Cerebellar cortex (tissue), 1 donor: ENCODE measurements around the gene ARHGEF10L.
A peak's percentile ranks its signal among the peaks of the same experiment; 100 is the strongest.

Experiments
- DNase-seq: peaks from one replicate; pipeline ENCODE4 v3.0.0-alpha.2; 2015; ENCODE audit warnings: low spot score

ARHGEF10L gene

DNA sequence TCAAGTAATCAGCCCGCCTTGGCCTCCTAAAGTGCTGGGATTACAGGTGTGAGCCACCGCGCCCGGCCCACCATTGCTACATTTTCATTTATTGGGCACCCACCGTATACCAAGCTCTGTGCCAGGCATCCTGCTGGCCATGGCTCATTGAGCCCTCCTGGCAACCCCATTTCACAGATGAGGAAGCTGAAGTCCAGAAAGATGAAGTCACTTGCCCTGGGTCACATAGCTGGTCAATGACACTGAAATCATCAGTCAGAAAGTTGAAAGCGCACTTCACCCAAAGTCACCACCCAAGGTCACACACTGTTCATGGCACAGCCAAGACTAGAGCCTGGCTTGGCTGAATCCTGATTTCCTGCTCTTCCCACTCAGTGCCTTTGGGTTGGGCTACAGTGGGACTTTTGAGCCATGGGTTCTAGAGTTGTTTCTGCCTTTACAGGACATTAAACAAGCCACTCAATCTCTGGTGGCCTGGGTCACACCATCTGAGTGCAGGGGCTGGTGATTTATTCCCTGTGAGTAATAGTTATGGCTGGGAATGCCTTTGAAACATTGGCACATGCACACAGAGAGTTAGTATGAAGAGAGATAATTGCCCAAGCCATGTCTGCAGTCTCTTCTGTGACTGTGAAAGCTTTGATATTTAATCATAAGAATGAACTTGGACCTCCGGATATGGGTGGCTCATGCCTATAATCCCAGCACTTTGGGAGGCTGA, 16.0 kb upstream of the ARHGEF10L start:
- DNase-seq, result no peak

- no peak for DNase-seq
Measured at GRCh38 chr1:17524645-17525044, 14.9 kb upstream of the ARHGEF10L start.

GRCh38 chr1:17525996-17526686, 13.4 kb upstream of the ARHGEF10L start:
- no peak for DNase-seq

DNA sequence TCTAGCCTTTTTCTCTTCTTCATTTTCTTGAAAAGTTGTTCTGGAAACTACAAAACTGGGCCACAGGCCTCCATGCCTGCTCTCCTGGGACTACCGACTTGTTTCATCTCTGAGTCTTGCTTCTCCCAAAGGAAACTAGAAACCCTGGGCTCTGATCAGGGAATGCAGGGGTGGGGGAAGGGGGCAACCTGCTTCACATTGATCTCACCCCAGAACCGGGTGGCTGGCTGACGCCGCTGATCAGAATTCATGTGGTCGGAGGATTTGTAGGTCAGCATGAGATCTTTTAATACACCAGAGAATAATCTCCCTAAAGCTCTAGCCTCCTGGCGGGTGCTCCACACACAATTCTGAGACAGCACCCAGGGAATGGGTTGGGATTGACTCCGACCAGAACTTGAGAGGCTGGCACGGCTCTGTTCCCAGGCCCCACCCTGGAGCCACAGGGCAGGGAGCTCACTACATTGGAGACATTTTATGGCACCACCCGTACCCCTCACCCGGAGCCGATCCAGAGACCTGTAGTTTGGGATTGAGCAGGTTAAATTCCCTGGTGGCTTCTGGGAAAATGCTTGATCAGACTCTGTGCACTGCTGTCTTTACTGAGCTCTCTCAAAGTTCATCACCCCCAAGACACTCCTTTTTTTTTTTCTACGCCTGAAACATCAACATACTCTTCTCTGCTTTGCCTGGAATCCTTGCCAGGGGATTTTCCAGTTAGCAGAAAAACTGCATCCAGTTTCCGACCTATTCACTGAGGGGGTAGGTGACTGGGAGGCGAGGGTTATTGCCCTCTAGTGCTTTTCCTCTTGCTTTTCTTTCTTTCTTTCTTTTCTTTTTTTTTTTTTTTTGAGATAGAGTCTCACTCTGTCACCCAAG, 12.2 kb upstream of the ARHGEF10L start:
- DNase-seq, result no peak

DNA sequence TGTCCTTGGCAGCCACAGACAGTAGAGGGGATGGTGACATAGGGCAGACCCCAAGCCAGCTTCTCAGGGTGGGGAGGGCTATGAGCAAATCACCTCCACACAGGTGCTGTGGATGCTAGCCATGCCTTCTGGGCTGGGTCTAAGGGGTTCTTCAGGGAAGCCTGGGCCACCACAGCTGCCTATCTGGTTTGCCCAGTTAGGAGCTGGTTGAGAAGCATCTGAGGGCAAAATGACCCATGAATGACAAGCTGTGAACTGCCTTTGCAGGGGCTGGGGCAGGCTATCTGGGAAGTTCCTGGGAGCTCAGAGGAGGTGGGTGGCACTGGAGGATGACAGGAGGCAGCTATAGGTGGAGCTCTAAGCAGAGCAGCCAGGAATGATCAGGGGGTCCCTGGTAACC, 10.1 kb upstream of the ARHGEF10L start:
- DNase-seq, result no peak

DNA sequence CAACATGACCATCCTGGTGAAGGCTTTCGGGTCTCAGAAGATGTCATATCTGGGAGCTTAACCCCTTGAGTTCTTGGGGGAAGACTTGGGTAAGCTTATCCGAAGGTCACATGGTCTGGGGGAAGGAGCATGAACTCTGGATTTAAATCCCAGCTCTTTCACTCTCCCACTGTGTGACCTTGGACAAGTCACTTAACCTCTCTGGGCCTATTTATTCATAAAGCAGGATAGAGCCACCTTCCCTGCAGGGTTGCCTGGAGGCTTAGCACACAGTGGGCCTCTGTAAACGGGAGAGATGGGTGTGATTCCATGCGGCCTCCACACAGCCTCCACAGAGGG, 8.2 kb upstream of the ARHGEF10L start:
- DNase-seq, result no peak

DNA sequence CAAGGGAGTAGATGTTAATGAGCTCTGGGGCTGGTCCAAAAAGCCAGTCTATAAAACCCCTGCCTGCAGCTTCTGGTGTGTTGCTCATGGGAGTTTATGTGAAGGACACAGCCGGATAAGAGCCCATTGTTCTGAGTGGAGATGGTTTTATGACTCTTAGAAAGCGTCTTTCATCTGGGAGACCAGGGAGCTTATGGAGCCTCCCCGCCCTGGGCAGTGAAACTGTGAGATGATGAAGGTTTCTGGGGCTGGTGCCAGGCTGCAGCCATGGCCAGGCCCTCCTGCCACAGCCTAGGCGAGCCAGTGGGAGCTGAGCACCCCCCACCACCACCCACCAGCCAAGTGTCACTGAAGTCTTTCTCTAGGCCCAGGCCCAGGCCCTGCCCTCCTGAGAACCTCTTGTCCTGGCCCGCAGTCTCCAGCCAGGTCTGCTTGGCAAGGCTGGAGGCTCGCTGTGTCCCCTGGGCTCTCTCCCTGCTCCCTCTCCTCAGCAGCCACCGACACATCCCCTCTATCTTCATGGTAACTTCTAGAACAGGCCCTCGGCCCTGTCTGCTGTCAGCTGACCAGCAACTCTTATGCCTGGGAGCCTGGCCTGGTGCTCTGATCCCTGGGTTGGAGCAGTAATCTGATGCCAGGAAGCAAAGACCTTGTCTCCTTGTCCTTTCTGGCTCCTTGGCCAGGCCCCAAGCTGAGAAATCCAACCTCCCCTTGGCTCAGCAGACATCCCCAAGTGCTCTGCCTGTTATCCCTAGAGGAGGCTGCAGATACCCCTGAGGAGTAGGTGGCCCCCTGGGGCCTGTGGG, 7.6 kb upstream of the ARHGEF10L start:
- no peak for DNase-seq

- no peak for DNase-seq
Measured at GRCh38 chr1:17533201-17533600, 6.3 kb upstream of the ARHGEF10L start.

DNA sequence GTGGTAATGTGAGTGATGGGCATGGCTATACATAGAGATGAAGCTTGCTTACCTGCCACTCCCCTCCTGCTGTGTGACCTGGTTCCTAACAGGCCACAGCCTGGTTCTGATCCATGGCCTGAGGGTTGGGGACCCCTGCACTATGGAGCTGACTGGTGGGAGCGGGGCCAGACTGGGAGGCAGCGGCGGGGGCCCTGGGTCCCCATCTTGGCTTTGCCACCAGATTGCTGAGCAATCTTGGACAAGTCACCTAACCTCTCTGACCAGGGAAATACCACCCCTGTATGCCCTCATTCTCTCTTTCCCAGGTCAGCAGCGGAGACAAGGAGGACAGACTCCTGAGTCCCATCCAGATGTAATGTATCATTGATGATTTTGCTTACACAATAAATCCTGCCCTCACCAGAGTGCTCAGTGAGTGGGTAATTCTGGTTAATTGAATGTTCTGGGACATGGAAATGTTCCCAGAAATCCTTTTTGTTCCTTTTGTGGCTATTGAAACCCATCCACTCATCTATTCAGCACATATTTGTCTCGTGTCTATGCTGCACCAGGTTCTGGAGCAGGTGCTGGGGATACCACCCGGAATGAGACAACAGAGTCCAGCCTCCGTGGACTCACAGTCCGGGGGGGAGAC, 4.1 kb upstream of the ARHGEF10L start:
- no peak for DNase-seq

DNA sequence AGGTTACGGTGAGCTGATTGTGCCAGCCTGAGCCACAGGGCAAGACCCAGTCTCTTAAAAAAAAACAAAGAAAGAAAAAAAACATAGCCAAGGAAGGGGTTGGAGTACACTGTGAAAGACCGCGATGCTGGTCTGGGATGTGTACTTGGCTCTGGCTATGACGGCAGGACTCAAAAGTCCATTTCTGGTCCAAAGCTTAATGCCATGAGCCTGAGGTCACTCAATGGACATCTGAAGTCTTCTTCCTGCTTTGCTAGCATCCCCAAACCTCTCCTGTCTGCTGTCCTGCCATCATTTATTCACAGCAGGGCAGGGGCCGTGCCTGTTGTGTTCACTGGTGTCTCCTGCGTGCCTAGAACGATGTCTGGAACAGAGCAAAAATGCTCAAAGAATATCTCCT, 1.5 kb upstream of the ARHGEF10L start:
- DNase-seq, result peak; percentile 43

- peak; percentile 74 for DNase-seq
Measured at GRCh38 chr1:17538428-17539117, 925 bp upstream of the ARHGEF10L start.

DNA sequence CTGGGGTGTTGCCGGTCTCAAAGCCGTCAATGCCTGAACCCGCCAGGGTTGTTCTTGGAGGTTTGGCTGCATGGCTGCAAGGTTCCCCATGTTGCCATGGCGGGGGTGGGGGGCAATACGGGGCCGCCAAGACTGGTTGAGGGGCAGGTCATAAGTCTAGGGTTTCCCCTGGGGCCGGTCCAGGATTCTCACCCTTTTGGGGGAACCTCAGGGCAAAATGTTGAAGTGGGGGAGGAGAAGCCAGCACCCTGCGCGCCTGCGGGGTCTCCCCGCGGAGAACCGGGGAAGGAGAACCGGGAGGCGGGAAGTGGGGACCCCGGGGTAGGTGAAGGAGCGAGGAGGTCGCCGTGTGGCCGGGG, 401 bp upstream of the ARHGEF10L start:
- no peak for DNase-seq

DNA sequence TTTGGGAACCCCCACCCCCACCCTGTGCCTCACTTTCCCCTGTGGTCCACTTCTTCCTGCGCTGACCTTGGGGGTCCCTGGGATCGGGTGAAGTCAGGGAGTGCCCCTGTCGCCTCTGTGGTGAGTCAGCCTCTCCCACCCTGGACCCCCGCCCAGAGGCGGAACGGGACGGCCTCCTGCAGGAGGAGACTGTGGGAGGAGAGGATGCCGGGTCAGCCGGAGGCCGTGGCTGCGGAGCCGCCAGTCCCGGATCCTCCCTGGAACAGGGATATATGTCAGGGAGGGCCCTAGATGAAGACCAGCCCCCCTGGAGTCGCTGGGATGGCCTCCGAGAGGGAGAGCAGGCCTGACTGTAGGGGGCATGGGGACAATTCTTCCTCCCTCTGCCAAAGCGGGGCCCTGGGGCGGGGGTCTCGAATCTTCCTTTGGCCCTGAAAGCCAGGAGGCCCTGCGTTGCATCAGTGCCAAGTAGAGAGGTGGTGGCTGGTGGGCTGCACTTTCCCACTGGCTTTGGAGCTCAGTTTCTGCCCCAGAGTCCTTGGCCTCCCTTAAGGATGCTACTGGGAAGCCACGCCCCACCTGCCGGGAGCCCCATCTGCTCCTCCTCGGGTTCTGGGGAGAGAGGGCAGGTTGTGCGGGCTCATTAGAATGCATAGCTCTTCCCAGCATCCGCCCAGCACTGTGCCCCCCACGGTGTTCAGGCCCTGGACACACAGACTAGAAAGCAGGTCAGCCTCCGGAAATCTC, 930 bp downstream of the ARHGEF10L start:
- DNase-seq, result peak; percentile 96

DNA sequence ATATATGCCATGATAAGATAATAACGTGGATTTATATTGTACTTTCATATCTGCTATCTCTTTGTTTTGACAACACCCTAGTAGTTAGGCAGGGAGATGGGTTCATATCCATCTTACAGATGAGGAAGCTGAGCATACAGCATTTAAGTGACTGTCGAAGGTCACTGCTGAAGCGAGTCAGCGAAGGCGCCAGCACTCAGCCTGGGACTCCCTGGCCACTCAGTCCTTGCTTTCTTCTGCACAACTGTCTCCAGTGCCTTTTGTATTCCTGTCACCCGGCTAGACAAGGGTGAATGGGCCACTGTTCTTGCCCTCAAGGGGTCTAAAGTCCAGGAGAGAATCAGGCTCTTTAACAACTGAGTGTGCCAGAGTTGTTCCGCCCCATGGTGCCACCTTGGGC, 3.1 kb downstream of the ARHGEF10L start:
- no peak for DNase-seq

- DNase-seq, result no peak
Measured at GRCh38 chr1:17544776-17545350, 5.4 kb downstream of the ARHGEF10L start.

DNA sequence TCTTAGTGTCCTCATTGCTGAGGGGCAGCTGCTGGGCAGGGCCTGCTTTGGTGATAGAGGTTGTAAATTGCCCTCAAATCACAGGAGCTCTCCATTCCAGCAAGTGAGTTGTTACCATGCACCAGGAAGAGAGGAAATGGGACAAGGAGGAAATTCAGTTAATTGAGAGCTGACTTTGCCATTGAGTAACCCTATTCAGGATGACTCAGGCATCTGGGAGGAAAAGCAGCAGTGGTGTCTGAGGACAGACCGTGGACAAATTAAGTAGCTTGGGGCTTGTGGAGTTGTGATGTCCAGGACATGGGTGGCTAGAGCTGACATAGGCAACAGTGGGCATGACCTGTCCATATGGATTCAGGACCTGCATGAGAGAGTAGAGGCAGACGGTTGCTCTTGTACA, 5.9 kb downstream of the ARHGEF10L start:
- DNase-seq, result no peak

DNA sequence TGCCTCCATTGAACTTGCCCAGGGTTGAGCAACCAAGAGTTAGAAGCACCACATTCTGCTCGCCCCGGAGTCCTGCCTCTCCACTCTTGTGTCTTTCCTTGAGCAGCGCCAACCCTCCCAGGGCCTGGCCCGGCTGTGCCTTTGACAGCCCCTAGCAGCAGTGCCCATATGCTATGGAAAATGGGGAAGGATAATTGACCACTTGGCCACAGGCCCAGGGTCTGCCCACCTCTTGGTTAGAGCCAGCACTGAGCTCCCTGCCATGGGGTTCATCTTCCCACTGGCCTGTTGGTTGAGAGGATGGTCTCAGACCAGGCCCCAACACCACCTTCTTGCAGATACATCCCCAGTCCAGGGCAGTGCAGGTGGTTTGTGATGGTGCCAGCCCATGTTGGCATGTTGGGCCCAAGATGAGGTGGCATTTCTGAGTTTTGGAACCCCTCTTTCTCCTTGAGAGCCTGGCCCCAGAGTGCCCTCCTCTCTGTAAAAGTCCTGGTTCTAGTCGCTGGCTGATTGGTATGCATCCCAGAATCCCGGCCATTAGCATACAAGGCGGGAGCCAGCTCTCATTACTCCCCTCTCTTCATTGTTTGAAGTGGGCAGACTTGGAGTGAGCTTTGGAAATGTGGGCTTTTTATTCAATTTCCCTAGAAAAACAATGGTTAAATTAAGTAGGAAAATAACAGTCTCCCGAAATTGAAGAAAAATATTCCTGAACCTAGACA, 7.6 kb downstream of the ARHGEF10L start:
- DNase-seq, result peak; percentile 48

GRCh38 chr1:17549384-17549783, 9.9 kb downstream of the ARHGEF10L start:
- DNase-seq, result no peak
